Stimulated activated CD8-positive, alpha-beta memory T cell treated with anti-CD3 and anti-CD28 coated beads, Interleukin-7, amount 100 ng/mL, for 24 hours (primary cell): ENCODE results near the gene INMT.
A peak's percentile ranks its signal among the peaks of the same experiment; 100 is the strongest.

Source experiments
- DNase-seq: peaks from one replicate; pipeline ENCODE4 v3.0.0-alpha.2; 2020; ENCODE audit warnings: low read depth

Gene INMT

DNA sequence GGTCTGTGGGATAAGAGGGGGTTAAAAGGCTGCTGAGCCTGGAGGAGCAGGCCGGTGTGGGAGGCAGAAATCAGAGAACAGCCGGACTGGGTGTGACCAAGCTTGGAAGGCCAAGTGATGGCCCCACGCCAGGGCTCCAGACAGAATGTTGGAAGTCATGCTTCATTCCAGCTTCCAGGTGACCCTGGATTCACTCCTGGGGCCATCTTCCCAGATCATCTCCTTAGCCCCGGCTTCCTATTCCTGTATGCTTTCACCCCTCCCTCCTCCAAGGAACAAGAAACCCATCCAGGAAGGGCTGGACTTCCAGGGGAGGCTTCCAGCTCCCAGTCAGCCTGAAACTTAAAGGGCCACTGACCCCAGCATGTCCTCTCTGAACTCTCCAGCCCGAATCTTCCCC, 1.0 kb downstream of the INMT start:
- DNase-seq = no peak

DNA sequence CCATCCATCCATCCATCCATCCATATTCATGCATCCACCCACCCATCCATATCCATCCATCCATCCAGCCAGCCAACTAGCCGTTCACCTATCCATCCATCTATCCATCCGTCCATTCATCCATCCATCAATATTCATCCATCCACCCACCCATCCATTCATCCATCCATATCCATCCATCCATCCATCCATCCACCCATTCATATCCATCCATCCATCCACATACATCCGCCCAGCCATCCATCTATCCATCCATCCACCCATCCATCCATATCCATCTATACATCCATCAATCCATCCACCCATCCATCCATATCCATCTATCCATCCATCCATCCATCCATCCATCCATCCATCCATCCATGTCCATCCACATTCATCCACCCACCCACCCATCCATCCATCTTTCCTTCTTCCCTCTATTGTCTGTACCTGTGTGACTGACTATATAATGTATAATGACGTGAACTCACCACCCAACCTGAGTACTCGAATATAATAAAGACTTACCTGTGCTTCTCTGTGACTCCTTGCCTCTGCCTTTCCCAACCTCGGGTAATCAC, 2.5 kb downstream of the INMT start:
- no peak for DNase-seq

DNA sequence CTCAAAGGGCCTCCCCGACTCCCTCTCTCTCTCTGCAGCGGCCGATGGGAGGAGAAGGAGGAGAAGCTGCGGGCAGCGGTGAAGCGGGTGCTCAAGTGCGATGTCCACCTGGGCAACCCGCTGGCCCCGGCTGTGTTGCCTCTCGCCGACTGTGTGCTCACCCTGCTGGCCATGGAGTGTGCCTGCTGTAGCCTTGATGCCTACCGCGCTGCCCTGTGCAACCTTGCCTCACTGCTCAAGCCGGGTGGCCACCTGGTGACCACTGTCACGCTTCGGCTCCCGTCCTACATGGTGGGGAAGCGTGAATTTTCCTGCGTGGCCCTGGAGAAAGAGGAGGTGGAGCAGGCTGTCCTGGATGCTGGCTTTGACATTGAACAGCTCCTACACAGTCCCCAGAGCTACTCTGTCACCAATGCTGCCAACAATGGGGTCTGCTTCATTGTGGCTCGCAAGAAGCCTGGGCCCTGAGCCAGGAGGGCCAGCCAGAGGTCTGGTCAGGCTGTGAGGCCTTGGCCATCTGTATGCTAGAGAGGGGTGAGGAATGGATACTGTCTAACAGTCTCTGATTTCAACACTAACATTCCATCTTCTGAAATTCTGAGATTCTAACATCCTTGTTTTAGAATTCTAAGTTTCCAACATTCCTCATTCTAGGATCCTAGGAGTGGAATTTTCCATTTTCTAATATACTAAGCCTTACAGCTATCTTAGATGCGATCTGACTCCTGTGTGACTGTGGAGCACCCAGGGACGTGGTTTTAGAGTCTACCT, 3.6 kb downstream of the INMT start:
- DNase-seq = no peak

DNA sequence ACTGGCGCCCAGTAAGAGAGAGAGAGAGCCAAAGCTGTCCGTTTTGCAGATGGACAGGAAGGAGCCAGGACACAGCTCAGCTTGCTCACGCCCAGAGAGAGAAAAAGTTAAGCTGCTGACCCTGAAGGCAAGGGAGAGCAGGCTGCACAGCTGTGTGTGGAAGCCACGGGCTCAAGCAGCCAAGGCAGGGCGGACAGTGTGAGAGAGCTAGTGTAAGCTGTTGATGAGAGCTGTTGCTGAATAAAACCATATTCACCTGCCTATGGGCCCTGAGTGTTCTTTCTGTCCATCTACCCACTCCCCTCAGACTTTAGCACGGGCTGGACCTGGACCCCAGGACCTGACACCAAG, 5.4 kb downstream of the INMT start:
- no peak for DNase-seq

DNA sequence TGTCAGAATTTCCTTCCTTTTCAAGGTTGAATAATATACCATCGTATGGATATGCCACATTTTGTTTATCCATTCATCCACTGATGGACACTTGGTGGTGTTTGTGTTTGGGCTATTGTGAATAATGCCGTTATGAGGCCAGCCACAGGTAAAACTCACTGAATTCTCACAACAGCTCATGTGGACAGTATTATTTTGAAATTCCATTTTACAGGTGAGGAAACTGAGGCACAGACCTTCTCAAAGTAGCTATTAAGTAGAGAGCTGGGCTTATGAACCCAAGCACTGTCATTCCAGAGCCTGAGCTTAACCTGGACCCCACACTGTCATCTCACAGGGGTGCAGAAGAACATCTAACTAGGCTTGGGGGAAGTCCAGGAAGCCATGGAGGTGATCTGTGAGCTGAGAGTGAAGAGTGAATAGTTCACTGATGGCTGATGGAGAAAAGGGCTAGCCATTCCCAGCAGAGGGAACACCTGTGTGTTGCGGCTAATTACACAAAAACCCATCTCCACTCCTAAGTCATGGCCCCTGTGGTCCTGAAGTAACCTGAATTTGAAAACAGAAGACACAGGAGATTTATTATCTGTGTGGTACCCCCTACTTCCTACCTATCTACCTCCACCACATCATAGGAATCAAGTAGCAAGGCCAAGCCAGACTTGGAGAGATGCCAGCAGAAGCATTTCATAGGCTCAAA, 8.7 kb downstream of the INMT start:
- DNase-seq = no peak

DNA sequence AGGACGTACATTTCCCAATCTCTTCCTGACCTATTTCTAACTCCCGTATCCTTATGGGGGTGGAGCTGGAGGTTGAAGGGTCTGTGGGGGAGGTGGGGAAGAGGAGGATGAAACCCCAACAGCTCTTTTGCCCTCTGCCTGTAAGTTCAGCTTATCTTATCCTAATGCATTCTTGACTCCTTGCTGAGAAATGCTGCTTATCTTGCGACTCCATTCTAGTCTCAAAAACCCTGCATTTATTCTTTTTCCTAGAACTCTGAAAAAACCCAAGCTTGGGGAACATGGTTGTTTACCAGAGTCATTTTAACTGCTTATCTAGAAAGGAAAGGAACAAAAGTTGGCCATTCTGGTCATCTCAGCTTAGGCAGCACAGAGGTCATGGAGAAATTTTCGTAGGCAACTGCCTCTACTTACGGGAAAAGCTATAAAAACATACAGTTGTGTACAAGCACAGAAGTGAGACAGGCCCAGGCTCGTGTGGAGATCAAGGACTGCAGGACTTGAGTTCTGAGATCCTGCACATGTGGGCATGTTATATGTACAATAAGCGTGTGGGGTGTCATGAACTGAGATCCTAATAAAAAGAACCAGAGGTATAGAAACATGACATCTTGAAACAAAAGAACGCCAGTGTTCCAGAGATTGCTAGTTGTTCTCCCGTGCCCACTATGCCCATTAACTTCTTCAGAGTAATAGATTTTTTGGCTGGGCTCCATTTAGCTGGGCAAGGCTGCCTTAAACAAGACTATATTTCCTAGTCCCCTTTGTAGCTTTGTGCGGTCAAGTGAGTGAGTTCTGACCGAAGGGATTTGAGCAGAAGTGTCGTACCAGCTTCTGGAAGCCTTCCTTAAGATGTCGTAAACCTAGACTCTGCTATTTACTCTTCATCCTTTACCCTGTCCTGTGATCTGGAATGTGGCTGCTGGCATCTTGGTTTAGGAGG, 9.6 kb downstream of the INMT start:
- DNase-seq = no peak

DNA sequence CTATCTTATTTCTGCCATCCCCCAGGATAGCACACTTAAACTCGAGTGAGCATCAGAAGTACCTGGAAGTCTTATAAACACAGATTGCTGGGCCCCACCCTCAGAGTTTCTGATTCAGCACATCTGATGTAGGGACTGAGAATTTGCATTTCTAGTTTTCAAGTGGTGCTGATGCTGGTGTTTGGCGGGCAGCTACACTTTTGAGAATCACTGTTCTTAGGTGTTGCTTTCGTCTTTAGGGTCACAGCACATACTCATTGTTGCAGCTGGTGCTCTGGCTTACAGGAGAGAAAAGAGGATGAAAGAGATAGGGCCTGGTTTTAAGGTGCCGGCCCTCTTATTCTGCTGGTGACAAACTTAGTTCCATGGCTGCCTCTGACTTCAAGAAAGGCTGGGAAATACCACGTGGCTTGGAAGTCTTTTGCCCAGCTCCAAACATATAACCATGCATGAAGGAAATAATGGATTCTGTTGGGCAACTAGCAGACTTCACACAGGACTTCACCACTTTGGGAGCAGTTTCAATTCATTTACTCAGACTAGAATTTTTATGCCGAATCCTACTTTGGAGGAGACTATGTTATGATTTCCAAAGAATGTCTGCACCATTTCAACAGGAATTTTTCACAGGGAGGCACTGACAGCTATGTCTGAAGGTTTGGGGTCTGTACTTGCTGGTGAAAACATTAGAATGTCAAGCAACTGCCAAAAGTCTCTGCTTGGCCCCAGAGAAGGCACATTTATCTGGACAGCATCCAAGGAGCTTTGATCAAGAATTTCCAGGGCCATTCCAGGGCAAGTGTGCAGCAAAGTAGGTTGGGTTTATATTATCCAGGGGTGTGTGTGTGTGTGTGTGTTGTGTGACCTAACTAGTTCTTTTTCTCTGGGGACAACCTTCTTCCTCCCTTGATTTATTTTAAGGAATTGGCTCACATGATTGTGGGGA, 12.4 kb downstream of the INMT start:
- no peak for DNase-seq

DNA sequence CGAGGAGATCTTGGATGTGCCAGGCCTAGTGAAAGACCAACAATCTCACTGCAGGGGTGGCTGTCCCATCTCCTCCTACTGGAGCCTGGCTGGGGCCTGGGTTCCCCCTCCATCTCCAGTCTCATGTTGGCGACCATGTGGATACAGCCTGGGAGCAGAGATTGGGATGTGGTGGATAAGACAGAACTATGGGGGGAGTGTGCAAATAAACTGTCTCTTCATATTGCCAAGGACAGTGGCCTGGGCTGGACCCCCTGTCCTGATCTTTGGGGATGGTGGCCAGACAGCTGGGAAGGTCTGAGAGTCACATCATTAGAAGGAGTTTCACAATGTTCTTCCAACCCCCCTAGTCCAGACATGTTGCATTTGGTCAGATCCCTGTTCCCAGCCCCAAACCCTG, 13.5 kb downstream of the INMT start:
- DNase-seq = no peak

DNA sequence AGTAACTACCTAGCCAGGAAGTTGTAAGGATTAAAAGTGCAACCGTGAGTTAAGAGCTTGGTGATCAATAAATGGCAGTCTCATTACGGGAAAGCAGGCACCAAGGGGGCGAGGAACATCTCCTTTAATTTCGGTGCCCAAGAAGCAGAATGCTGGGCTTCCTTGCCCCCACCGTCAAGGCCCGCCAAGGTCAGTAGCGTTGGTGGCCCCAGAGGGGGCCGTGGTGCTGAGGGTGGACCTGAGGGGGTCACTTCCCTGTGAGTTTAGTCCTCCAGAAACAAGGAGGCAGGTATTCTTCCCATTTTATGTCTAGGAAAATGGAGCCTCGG, 18.9 kb downstream of the INMT start:
- DNase-seq = no peak

DNA sequence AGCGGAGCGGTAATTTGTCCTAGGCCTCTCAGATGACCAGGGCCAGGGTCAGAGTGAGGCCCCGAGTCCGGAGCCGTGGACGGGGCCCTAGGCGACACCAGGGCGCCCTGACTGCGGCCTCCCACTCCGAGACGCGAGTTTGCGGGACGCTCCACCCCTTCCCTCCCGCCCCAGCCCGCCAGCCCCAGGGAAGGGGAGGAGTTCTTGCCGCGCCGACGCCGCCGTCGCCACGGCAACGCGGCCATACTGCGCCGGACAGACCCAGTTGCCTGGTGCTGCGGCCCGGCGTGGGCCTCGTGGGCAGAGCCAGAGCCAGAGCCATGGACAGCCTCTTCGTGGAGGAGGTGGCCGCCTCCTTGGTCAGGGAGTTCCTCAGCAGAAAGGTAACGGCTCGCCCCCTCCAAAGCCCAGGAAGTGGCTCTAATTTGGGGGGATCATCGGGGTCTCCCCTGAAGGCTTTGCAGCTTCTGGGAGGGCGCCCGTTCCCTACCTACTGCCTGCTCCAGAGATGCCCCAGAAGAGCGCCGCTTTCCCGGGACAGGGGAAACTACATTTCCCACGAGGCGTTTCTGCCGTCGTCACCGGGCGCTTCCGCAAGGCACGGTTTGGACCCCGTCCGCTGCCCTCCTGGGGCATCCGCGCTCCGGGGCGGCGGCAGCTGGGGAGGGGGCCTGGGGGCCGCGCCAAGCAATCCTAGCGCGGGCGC, 19.4 kb downstream of the INMT start, which contains the start of gene MINDY4:
MINDY4 (plus strand) TSS at position 244 of the 706 bp plus-strand sequence; CDS start at position 321, 77 bp downstream.
- DNase-seq = peak; percentile 33

DNA sequence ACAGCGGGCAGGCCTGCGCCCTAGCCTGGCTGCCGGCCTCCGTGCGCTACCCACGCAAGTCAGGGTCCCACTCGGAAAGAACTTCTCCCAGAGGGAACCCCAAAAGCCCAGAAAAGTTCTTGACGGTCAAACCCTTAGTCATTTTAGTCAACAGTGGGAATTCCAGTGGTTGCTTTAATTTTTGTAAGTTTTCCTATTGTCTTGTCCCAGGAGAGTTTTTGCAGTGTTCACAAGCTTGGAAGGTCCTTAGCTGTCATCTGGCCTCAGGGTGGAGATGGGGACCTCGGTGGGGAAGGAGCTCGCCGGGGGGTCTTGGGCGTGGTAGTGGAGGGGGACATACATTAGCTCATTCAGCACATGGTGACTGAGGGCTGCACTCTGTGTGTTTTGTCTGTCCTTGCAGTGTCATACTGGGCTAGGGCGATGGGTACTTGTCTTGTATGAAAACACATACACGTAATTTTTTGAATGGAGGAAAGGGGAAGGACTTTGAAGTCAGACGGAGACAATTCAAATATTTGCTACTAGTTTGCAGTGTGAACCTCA, 20.0 kb downstream of the INMT start:
- no peak for DNase-seq

DNA sequence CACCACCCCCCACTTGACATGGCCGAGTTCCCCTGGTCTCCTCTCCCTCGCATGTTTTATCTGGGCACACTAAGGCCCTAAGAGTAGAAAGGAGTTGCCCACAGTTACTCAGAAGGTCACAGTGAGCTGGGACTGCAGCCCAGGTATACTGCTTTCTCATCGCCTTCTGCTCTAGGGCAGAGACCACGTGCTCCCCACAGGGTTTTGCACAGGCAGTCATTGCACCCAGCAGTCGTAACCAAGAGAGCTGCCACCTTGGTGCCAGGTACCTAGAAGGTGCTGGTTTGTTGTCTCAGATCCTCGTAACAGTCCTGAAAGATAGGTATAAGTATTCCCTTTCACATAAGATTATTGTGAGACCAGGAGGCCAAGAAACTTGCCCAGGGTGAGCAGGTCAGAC, 21.0 kb downstream of the INMT start:
- DNase-seq = no peak

DNA sequence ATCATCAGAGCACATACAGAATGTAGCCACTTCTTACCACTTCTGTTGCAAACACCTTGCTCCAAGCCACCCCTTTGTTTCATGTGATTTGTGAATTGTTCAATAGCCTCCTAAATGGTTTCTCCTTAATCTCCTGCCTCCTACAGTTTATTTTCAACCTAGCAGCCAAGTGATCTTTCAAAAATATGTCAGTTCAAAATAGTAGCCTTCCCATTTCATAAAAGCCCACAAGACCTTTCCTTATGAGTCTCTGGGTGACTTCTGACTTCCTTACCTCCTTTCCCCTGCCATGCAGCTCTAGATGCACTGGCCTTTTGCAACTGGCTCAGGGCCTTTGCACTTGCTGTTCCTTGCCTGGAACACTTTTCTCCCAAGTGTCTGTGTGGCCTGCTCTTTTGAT, 24.1 kb downstream of the INMT start:
- no peak for DNase-seq

DNA sequence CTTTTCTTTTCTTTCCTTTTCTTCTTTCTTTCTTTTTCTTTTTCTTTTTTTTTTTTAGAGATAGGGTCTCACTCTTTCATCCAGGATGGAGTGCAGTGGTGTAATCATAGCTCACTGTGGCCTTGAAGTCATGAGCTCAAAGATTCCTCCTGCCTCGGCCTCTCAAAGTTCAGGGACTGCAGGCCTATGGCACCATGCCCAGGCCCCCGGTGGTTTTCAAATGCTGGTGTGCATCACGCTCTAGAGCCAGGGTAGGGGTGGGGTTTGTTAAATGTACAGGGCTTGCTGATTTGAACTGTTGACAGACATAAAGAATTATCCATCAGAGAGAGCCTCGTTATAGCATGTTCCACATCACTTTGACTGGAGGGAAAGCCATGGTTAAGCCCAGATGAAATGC, 25.0 kb downstream of the INMT start:
- DNase-seq = no peak

DNA sequence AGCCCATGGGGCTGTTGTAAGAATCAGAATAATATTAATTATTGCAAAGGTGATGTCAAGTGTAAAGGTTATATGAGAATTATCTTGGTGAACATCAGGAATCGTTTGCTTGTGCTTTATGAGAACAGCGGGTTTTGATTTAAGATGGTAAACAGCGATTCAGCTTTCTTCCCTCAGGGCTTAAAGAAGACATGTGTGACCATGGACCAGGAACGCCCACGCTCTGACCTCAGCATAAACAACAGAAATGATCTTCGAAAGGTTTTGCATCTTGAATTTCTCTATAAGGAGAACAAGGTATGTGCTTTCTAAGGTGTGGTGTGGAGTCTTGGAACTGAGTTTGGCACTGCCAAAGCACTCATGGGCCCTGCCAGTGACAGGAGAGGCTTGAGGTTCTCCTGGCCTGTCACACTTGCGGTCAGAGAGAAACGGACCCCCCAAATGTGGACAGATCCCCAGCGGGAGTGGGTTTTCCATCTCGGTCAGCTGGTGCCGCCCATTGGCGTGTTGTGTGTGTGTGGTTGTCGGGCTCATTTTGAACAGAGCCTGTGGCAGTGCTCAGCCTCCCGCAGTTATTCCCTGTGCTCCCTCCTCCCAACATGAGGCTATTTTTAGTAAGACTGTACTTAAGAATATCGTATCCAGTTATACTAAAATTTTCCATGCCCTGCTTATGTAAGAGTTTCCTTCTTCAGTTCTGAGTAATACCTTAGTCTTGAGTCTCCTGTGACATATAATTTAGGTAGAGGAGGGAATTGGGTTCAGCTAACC, 26.5 kb downstream of the INMT start:
- no peak for DNase-seq

DNA sequence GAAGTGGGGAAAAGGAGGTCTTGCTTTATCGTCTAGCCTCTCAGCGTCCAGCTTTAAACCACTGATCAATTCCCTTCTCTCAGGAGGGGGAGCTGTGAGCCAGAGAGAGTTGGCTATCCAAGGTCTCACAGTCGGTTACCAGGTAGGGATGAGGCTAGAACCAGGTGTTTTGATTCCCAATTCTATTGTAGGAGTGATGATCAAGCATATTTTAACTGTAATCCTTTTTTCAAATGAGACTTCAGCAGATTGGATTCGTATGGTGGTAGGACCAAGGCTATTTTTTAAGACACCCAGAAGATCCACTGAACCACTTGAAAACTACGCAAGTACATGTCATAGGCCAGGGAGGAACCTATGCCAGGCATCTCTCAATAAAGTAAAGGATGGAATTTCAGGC, 27.6 kb downstream of the INMT start:
- DNase-seq = no peak

DNA sequence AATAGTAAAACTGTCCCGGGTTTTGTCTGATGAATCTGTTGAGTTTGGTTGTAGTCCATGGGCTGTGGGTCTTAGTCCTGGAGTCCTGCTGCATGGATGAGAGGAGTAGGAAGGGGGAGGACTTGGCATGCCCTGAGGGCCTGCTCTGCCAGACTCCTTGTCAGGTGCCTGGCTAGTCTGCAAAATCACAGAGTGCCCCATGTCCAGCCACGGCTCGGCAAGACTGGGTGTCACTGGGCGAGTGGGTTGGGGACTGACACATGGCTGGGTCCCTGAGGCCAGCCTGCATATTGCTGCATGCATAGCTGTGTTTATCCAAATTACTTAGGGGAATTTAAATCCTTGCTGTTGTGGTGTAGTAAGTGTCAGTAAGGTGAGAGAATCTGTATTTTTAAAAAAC, 29.0 kb downstream of the INMT start:
- DNase-seq = no peak

DNA sequence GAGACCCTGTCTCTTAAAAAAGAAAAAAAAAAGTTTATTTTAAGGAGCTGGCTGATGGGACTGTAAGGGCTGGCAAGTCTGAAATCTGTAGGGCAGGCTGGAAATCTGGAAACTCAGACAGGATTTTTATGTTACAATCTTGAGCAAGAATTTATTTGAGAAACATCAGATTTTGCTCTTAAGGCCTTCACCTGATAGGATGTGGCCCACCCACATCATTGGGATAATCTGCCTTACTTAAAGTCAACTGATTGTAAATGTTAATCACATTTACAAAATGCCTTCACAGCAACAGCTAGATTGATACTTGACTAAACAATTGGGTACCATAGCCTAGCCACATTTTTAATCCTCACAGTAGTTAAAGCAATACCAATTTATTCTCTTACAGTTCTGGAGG, 30.8 kb downstream of the INMT start:
- DNase-seq = no peak

DNA sequence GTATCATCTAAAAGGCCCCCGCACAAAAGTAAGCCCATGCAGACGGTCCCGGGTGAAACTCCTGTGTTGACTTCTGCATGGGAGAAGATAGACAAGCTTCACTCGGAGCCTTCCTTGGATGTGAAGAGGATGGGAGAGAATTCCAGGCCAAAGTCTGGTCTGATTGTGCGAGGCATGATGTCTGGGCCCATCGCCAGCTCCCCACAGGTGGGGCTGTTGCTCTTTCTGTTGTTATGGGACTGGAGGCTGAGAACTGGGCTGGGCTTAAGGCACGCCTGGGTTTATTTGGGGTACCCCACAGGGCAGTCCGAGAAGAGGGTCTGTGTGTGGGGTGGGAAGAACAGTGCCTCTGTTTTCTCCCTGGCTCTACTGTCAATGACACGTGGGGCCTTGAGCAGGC, 33.9 kb downstream of the INMT start:
- DNase-seq = no peak

DNA sequence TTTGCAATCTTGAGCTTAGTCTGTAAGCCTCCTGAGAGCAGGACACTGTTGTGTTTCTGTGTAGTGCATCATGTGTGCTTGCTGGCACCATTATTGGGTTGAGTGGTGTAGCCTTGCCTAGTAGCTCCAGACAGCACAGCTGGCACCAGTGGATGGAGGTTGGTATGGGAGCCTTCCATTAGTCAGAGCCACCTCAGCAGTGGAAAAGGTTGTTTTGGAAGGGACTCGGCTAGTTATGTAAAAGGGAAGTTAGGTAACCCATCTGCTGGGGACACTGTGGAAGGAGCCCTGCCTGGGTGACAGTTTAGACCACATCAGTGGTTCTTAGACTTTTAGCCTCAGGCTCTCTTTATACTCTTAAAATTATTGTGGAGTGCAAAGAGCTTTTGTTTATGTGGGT, 35.6 kb downstream of the INMT start:
- no peak for DNase-seq
